ENCODE data around the gene CPLX3. TPM values are rescaled to one million over a fixed set of nuclear protein-coding genes. Genes with fewer than 3 reads are reported as not detected.

Gene CPLX3
- total RNA-seq, 1 donor from 2014 or later: not detected

GRCh38 chr15:74869372-74869725, 42.9 kb downstream of the CPLX3 start:
- no peak for TF ChIP-seq CTCF (IDR thresholded peaks at IDR 0.05)
- no peak for DNase-seq (ENCODE audit: extremely low spot score, unreplicated experiment)
- Mint-ChIP-seq H3K9me3 (ENCODE audit: unreplicated experiment) (no peaks in the 10 kb centered on the region), H3K36me3 (ENCODE audit: unreplicated experiment) (peaks cover 10% of the 10 kb centered on the region), H3K27ac (ENCODE audit: unreplicated experiment) (peak overlapping the region; percentile 87), H3K27me3 (ENCODE audit: unreplicated experiment) (no peaks in the 10 kb centered on the region), H3K4me1 (ENCODE audit: unreplicated experiment) (peaks cover 62% of the 10 kb centered on the region), H3K4me3 (ENCODE audit: unreplicated experiment) (no peak overlapping the region)

GRCh38 chr15:74869726-74870407, 43.4 kb downstream of the CPLX3 start:
- no peaks in the 10 kb centered on the region for H3K27me3 Mint-ChIP-seq (ENCODE audit: unreplicated experiment)
- DNase-seq (ENCODE audit: extremely low spot score, unreplicated experiment): no peak
- H3K4me1 Mint-ChIP-seq (ENCODE audit: unreplicated experiment): peaks cover 60% of the 10 kb centered on the region
- no peak for TF ChIP-seq CTCF (IDR thresholded peaks at IDR 0.05)
- peak overlapping the region; percentile 63 for H3K4me3 Mint-ChIP-seq (ENCODE audit: unreplicated experiment)
- H3K9me3 Mint-ChIP-seq (ENCODE audit: unreplicated experiment): no peaks in the 10 kb centered on the region
- peak overlapping the region; percentile 87 for H3K27ac Mint-ChIP-seq (ENCODE audit: unreplicated experiment)
- peaks cover 8% of the 10 kb centered on the region for H3K36me3 Mint-ChIP-seq (ENCODE audit: unreplicated experiment)

GRCh38 chr15:74870436-74871215, 44.2 kb downstream of the CPLX3 start:
- DNase-seq (ENCODE audit: extremely low spot score, unreplicated experiment): no peak
- Mint-ChIP-seq H3K4me3 (ENCODE audit: unreplicated experiment) (peak overlapping the region; percentile 63), H3K36me3 (ENCODE audit: unreplicated experiment) (peaks cover 8% of the 10 kb centered on the region), H3K9me3 (ENCODE audit: unreplicated experiment) (no peaks in the 10 kb centered on the region), H3K27ac (ENCODE audit: unreplicated experiment) (peak overlapping the region; percentile 87), H3K27me3 (ENCODE audit: unreplicated experiment) (no peaks in the 10 kb centered on the region), H3K4me1 (ENCODE audit: unreplicated experiment) (peaks cover 57% of the 10 kb centered on the region)
- no peak for TF ChIP-seq CTCF (IDR thresholded peaks at IDR 0.05)

GRCh38 chr15:74872702-74873035, 46.2 kb downstream of the CPLX3 start:
- Mint-ChIP-seq H3K4me1 (ENCODE audit: unreplicated experiment) (peaks cover 45% of the 10 kb centered on the region), H3K4me3 (ENCODE audit: unreplicated experiment) (peak overlapping the region; percentile 95), H3K27me3 (ENCODE audit: unreplicated experiment) (peaks cover 9% of the 10 kb centered on the region), H3K9me3 (ENCODE audit: unreplicated experiment) (no peaks in the 10 kb centered on the region), H3K27ac (ENCODE audit: unreplicated experiment) (peak overlapping the region; percentile 94), H3K36me3 (ENCODE audit: unreplicated experiment) (peaks cover 4% of the 10 kb centered on the region)
- DNase-seq (ENCODE audit: extremely low spot score, unreplicated experiment): no peak
- TF ChIP-seq CTCF (IDR thresholded peaks at IDR 0.05): no peak

- H3K36me3 Mint-ChIP-seq (ENCODE audit: unreplicated experiment): no peaks in the 10 kb centered on the region
- peaks cover 9% of the 10 kb centered on the region for H3K27me3 Mint-ChIP-seq (ENCODE audit: unreplicated experiment)
These were observed 46.8 kb downstream of the CPLX3 start, which contains the start of gene SCAMP2 for GRCh38 chr15:74873036-74873755. Gene SCAMP2, minus strand, starts transcription at chr15:74873365. Its CDS starts 110 bp downstream, at chr15:74873255.

More at GRCh38 chr15:74873036-74873755, 46.8 kb downstream of the CPLX3 start, which contains the start of gene SCAMP2:
- TF ChIP-seq CTCF (IDR thresholded peaks at IDR 0.05): no peak
- Mint-ChIP-seq H3K4me3 (ENCODE audit: unreplicated experiment) (peak within 1 kb of the TSS; percentile 95), H3K4me1 (ENCODE audit: unreplicated experiment) (peaks cover 40% of the 10 kb centered on the region), H3K9me3 (ENCODE audit: unreplicated experiment) (no peaks in the 10 kb centered on the region), H3K27ac (ENCODE audit: unreplicated experiment) (peak within 1 kb of the TSS; percentile 94)
- DNase-seq (ENCODE audit: extremely low spot score, unreplicated experiment): peak; percentile 96
